ENCODE data around the gene AMIGO1.

GRCh38 chr1:109532365-109533136, 23.0 kb upstream of the AMIGO1 start:
- TF ChIP-seq POLR2A (IDR thresholded peaks at IDR 0.05) = no peak
- TF ChIP-seq, protein P1, sequence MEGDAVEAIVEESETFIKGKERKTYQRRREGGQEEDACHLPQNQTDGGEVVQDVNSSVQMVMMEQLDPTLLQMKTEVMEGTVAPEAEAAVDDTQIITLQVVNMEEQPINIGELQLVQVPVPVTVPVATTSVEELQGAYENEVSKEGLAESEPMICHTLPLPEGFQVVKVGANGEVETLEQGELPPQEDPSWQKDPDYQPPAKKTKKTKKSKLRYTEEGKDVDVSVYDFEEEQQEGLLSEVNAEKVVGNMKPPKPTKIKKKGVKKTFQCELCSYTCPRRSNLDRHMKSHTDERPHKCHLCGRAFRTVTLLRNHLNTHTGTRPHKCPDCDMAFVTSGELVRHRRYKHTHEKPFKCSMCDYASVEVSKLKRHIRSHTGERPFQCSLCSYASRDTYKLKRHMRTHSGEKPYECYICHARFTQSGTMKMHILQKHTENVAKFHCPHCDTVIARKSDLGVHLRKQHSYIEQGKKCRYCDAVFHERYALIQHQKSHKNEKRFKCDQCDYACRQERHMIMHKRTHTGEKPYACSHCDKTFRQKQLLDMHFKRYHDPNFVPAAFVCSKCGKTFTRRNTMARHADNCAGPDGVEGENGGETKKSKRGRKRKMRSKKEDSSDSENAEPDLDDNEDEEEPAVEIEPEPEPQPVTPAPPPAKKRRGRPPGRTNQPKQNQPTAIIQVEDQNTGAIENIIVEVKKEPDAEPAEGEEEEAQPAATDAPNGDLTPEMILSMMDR (IDR thresholded peaks at IDR 0.05) = peak; percentile 96 to 98 (median 97)
- TF ChIP-seq EP300 (IDR thresholded peaks at IDR 0.05) = no peak
